ENCODE measurements around the gene SLC9A5.

The SLC9A5 gene, protein sequence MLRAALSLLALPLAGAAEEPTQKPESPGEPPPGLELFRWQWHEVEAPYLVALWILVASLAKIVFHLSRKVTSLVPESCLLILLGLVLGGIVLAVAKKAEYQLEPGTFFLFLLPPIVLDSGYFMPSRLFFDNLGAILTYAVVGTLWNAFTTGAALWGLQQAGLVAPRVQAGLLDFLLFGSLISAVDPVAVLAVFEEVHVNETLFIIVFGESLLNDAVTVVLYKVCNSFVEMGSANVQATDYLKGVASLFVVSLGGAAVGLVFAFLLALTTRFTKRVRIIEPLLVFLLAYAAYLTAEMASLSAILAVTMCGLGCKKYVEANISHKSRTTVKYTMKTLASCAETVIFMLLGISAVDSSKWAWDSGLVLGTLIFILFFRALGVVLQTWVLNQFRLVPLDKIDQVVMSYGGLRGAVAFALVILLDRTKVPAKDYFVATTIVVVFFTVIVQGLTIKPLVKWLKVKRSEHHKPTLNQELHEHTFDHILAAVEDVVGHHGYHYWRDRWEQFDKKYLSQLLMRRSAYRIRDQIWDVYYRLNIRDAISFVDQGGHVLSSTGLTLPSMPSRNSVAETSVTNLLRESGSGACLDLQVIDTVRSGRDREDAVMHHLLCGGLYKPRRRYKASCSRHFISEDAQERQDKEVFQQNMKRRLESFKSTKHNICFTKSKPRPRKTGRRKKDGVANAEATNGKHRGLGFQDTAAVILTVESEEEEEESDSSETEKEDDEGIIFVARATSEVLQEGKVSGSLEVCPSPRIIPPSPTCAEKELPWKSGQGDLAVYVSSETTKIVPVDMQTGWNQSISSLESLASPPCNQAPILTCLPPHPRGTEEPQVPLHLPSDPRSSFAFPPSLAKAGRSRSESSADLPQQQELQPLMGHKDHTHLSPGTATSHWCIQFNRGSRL

DNA sequence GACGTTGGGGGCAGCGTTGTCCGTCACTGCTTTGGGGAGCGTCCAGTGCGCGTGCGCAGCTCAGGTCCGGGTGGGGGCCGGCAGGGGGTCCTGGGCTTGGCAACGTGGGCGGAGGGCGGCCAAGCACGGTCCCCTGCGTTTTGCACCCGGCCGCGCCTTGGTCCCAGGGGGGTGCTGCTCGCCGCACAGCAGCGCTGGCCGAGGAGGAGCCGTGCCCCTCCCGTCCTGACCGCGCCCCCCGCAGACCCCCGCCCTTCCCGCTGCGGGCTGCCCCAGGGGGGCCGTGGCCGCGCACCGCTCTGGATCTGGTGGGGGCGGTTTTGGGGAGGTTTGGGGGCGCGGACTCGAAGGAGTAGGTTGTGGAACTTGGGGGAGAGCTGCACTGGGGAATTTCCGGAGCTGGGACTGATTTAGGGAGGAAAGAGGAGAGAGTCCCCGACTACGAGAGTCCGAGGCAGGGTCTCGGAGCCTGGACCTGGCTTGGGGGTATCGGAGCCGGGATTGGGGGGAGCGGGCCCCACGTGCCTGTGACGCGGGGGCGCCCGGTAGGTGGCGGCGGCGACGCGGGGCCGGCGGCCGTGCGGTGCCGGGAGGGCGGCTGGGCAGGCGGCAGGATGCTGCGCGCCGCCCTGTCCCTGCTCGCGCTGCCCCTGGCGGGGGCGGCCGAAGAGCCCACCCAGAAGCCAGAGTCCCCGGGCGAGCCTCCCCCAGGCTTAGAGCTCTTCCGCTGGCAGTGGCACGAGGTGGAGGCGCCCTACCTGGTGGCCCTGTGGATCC is at the start of gene SLC9A5:
SLC9A5 (plus strand) TSS at position 579 of the 777 bp plus-strand sequence; CDS start at position 615, 36 bp downstream.
- DNase-seq (ENCODE audit: low read depth in 2 of 2): no peak

DNA sequence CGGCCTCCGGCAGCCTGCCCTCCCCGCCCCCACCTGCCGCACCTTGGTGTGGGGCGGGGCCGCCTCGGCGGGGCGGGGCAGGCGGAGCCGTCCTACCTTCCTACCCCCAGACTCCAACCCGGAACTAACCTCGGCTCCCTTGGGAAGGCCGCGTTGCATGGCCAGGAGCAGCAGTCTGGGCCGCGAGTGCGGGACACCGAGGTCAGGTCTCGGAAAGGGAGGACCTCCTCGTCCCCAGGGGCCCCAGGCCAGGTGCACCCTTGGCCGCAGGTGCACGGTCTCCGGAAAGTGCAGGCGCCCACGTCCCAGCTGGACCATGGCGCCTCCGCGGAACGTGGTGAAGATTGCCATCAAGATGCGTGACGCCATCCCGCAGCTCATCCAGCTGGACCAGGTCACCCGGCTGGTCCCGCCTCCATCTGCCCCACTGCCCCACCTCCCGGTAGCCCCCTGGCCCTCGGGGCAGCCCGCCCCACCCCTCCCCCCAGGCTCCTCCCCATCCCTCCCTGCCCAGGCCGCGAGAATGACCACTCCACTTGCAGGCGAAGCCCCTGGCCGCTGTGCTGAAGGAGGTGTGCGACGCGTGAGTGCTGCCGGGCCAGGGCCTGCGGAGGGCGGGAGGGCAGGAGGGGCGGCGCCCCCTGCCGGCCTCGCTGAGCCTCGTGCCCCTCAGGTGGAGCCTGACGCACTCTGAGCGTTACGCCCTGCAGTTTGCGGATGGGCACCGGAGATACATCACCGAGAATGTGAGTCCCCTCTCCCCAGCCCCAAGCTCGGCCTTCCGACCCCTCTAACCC is 49.6 kb upstream of the SLC9A5 start, which contains the start of gene ELMO3:
ELMO3 (plus strand) TSS at position 121 of the 797 bp plus-strand sequence; CDS start at position 317, 196 bp downstream.
- DNase-seq (ENCODE audit: low read depth in 2 of 2): no peak

DNA sequence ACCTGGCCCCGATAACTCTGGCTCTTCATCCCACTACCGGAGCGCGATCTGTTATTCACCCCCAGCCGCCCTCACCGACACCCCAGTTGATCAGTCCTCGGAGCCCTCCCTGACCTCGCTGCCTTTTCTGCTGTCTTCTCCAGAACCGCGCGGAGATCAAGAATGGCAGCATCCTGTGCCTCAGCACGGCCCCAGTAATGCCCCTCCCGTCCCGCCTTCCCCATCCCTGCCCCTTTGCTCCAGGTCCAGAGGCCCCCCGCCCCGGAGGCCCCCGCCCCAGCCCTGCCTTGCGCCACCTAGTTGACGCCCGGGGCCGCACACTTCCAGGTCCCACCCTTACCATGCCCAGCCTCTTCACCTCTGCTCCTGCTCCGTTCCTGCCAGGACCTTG is 49.0 kb upstream of the SLC9A5 start:
- DNase-seq (ENCODE audit: low read depth in 2 of 2): no peak

DNA sequence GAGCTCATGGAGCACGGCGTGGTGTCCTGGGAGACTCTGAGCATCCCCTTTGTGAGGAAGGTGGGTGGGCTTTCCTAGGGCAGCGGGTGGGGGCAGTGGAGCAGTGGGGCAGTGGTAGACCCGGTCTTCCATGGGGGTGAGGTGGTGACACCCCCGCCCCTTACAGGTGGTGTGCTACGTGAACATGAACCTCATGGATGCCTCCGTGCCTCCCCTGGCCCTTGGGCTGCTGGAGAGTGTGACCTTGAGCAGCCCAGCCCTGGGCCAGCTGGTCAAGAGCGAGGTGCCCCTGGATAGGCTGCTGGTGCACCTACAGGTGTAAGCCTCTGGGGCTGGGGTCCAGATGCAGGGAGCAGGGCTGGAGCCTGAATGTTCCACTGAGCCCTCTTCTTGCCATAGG is 48.3 kb upstream of the SLC9A5 start:
- DNase-seq (ENCODE audit: low read depth in 2 of 2): no peak

DNA sequence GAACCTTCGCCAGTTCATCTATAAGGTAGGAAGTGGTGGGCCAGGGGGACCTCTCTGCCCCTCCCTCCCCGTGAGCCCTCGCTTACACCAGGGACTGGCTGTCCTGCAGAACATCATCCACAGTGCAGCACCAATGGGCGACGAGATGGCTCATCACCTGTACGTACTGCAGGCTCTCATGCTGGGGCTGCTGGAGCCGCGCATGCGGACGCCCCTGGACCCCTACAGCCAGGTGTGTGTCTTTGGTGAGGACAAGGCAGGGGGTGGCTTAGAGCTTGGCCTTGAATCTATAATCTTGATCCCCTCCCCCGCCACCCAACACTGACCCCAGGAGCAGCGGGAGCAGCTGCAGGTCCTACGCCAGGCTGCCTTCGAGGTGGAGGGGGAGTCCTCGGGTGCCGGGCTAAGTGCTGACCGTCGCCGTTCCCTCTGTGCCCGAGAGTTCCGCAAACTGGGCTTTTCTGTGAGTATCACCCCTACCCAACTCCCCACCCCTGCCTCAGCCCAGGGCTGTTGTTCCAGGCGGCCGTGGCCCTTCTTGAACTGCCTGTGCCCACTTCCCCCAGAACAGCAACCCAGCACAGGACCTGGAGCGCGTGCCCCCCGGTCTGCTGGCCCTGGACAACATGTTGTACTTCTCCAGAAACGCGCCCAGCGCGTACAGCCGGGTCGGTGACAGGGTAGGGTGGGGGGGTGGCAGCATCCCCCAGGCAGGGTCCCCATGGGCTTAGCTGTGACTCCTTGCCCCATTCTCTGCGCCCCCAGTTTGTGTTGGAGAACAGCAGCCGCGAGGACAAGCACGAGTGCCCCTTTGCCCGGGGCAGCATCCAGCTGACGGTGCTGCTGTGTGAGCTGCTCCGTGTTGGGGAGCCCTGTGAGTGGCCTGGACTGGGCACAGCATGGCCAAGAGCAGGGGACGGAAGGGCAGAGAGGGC is 47.1 kb upstream of the SLC9A5 start:
- no peak for DNase-seq (ENCODE audit: low read depth in 2 of 2)

DNA sequence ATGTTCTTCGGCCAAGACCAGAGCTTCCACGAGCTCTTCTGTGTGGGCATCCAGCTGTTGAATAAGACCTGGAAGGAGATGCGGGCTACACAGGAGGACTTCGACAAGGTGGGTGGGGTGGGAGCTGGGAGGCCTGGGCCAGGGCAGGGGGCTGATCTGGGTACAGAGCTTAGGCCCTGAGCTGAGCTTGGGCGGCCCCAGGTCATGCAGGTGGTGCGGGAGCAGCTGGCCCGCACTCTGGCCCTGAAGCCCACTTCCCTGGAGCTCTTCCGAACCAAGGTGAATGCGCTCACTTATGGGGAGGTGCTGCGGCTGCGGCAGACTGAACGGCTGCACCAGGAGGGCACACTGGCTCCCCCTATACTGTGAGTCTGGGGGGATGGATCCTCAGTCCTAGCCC is 46.4 kb upstream of the SLC9A5 start:
- no peak for DNase-seq (ENCODE audit: low read depth in 2 of 2)

DNA sequence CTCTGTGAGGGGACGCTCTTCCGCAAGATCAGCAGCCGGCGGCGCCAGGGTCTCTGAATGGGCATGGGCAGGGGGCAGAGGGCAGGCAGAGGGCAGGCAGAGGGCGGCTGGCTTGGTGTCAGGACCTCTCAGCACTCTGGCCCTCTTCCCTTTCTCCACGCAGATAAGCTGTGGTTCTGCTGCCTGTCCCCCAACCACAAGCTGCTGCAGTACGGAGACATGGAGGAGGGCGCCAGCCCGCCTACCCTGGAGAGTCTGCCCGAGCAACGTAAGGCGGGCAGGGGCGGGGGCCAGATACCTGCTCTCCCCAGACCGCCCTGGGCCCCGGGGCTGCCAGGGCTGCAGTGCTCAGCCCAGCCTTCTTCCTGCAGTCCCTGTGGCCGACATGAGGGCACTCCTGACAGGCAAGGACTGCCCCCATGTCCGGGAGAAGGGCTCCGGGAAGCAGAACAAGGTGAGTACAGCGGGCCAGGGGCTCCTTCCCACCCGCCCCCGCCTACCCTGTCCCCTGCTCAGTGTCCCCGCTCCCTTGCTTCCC is 45.8 kb upstream of the SLC9A5 start:
- DNase-seq (ENCODE audit: low read depth in 2 of 2): no peak

DNA sequence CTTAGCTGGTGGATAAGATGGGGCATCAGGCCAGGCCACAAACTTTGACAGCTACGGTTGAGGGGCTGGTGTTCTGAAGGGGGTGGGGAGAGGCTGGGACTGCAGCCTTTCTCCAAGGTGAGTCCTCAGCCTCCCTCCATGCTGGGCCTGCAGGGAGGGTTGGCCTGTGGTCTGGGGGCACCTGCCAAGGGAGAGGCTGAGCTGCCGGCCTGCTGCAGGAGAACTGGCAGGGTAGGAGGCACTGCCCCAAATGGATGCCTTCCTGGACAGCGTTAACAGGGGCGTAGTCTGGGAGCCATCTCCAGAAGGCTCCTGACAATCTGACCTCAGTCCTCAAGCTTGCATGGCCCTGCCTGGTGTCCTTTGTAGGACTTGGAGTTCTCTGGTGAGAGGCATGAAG is 44.7 kb upstream of the SLC9A5 start:
- DNase-seq (ENCODE audit: low read depth in 2 of 2): no peak

DNA sequence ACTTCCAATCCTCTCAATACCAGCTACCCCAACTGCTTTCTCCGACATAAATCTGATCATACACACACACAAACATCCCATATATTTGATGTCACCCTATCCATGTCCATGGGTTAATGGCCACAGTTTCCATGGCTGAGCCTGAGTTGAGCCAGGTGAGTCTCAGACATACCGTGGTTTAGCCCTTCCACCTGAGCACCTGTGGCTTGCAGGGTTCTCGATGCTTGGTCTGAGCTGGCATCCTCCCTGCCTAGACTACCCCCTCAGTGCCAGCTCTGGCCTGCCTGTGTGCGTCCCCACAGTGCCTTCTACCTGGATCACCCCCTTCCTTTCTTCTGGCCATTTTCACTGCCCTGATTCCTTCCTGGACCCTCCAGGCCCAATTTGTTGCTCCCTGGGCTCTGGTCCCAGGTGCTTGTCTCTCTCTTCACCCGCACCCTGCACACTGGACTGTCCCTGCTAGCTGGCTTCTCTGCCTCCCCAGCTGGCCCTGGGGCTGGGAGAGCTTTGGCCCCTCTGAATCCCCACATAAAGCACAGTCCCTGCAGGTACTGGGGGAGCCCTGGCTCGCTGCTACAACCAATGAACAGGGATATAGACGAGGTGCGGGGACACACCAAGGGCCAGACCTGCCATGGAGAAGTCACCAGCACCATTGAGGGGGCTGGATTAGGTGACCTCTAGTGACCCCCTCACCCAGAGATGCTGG is 42.5 kb upstream of the SLC9A5 start:
- DNase-seq (ENCODE audit: low read depth in 2 of 2): no peak

DNA sequence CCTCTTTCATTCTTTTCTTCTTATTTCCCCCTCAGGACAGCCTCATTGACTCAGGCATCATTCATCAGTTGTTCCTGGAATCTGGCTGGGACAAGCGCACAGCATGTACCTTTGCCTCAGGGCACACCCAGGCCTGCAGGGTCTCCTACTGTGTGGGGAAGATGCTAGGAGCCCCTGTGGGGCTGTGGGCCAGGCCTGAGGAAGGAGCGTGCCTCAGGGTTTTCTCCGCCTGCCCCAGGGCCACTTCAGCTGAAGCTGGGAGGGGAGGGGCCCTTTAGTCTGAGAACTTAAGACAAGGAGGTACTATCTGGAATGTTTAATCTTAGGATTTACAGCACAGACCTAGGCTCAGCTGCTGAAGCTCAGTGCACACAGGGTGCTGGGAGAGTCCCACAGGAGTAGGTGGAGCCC is 41.9 kb upstream of the SLC9A5 start:
- no peak for DNase-seq (ENCODE audit: low read depth in 2 of 2)

DNA sequence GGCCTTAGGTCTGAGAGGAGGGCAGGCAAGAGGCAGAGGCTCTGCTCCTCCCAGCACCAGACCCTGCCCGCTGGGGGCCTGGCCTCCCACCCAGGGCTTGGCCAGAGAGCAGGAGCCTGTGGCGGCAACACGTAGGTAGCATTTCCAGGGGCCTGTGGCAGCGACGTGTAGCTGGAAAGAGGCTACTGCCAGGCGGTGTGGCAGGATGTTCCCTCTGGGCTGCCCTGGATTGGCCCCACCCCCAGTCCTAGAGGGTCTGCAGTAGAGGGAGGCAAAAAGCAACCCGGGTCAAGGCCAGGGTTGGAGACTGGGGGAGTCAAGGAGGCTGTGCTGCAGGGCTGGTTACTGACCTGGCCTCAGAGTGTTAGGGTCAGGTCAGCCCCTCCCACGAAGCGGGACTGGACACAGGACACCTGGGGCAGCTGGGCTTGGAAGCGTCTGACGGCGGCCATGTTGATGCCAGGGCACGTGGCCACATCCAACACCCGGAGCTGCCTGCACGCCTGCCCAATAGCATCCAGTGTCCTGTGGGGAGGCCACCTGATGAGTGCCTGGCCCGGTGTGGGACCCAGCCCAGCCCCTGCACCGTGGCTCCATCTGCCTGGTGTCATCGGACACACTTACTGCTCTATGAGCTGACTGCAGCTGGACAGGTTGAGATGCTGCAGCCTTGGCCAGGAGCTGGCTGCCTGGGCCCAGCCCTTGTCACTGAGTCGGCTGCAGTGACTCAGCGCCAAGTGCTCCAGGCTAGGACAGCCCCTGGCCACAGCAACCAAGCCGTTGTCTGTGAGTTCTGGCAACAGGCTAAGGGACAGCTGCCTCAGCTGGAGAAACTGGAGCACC is 41.3 kb upstream of the SLC9A5 start:
- DNase-seq (ENCODE audit: low read depth in 2 of 2): no peak

DNA sequence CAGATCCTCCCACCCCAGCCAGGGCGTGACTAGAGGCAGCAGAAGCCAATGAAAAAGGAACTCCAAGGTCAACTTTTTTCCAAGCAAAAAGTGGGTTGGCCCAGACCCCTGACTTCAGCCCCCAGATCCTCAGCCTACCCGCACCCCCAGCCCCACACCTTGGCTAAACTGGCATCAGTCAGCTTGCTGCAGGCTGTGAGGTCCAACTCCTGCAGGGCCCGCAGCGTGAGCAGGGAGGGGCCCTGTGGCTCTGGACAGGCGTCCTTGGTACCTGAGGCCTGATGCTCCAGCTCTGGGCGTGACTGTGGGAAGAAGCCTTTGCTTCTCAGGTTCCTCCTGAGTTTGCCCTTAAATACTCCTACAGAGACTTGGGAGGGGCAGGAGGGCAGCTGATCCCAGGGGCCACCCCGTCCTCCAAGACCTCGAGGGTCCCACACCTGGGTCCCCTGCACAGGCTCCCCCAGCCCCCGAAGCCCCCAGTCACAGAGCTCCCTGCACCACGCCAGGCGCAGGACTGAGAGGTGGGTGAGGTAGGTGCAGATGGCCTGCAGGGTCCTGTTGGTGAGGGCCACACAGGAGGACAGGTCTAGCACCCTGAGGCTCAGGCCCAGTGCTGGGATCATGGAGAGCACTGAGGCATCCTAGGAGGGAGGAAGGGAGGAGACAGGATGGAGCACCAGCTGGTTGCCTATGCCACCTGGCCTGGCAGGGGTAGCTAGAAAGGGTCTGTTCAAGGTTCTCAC is 40.5 kb upstream of the SLC9A5 start:
- no peak for DNase-seq (ENCODE audit: low read depth in 2 of 2)

DNA sequence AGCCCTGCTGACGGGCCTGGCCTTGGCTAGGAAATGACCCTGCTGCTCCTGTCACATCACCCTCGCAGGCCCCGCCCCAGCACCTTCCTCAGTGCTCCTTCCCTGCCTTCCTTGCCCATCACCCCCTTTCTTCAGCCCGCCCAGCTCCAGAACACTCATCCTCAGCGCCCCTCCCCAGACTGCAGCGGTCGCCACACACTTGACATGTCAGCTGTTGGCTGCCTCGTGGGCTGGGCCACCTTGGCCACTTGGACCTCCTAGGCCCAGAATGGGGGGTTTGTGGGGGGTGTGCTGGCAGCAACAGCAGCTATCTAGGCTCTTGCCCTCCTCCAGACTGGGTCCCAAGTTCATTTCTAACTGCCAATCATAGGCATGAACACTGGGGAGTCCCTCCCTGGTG is 39.2 kb upstream of the SLC9A5 start:
- no peak for DNase-seq (ENCODE audit: low read depth in 2 of 2)

DNA sequence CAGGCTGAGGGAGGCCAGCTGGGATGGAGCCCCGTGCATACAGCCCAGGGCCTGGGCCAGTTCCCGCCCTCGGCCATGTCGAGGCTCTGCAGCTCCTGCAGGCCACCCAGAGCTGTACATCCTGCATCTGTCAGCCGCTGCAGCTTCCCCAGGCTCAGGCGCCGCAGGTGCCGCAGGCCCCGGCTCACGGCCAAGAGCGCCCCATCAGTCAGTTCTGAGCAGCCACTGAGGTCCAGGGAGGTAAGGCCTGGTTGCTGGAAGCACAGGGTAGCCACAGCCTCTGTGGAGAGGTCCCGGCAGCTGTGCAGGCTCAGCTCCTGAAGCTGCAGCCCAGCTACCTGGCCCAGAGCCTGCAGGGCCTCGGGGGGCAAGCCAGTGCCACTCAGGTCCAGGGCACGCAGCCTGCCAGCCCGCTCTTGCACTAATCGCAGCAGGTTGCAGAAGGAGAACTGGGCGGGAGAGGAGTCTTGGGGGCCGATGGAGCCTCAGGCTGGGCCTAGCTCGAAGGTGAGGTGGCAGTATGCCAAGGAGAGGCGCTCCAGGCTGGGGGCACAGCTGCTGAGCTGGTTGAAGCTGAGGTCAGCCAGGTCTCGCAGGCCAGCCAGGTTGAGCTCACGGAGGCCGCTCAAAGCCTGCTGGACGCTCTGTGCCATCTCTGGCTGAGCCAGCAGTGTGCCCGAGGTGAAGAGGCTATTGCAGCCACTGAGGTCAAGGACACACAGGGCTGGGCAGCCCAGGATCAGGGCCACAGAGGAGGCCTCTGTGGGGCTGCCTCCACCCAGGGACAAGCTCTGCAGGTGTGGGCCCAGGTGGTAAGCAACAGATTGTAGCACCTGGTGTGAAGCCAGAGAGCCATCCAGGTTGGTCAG is 38.5 kb upstream of the SLC9A5 start:
- DNase-seq (ENCODE audit: low read depth in 2 of 2): no peak

DNA sequence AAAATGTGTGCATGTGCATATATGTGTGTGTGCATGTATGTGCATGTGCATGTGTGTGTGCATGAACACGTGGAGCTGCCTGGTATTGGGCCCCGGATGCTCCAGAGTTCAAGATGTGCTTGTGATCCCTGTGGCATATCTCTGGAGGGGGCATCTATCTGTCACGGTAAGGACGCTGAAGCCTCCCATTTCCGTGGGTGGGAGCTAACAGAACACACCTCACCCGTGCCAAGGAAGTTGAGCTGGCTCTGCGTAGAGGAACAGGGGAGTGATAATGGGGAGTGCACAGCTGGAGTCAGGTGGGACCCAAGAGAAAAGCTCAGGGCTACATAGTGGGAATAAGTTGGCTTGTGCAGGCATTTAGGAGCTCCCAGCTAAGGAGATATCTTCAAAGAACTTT is 37.1 kb upstream of the SLC9A5 start:
- DNase-seq (ENCODE audit: low read depth in 2 of 2): no peak

DNA sequence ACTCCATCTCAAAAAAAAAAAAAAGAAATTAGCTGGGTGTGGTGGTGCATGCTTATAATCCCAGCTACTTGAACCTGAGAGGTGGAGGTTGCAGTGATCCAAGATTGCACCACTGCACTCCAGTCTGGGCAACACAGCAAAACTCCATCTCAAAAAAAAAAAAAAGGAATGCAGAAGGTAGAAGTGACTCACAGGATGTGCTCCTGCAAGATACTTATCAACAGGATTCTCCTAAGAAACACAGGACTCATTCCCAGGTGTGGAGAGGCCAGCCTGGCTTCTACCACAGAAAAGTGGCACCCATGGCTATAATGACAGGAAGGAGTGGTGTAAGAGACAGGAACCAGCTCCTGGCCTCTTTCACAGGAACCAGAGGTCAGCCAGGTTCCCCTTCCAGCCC is 36.0 kb upstream of the SLC9A5 start:
- DNase-seq (ENCODE audit: low read depth in 2 of 2): no peak
